HG03520 (cell line): ENCODE results near the gene HOXD9.

Experiments used
- ATAC-seq: cut with Tn5 transposase; IDR thresholded peaks from one replicate; pipeline ENCODE4 v1.9.1; 2021; ENCODE audit warnings: mild to moderate bottlenecking, moderate library complexity; ENCODE audit not compliant: unreplicated experiment

Gene HOXD9

GRCh38 chr2:176110415-176111308 is 11.9 kb upstream of the HOXD9 start:
- no peak for ATAC-seq

DNA sequence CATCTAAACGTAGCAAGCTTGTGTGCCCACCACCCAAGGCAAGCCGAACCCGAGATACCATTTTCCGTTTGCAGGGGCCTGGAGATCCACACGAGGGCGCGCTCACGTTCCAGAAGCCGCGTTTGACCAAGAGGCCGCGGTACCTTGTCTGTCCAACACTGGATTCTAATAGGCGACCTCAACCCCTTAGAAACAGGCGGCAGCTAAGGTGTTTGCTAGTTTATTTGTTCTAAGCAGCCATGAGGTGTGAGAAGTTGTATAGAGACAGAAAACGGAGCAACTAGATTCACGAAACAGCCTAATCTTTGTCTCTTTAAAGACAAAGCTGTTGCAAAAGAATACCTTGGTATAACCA is 11.2 kb upstream of the HOXD9 start:
- no peak for ATAC-seq

DNA sequence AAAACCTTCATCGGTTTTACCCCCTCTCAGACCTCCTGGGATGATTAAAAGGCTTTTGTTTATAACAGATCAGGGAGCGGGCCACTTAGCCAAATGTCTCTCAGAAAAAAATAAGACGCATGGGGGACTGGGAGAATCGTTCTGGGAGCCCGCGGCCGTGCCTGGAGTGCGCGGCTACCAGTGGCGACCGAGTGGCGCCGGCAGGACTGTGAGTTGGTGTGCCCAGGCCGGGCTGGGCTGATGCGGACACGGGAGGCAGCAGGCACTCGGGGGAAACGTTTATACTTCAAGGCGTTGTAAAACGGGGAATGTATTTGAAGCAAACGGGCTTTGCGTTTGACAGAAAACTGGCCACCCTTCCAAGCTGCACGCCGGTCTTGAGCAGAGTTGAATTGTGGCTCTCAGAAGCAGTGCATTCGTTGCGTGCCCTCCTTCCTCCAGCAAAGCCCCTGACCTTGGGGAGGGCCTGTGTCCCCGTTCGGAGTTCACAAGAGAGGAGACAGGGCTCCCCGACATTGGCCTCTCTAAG is 10.6 kb upstream of the HOXD9 start:
- ATAC-seq, result no peak

DNA sequence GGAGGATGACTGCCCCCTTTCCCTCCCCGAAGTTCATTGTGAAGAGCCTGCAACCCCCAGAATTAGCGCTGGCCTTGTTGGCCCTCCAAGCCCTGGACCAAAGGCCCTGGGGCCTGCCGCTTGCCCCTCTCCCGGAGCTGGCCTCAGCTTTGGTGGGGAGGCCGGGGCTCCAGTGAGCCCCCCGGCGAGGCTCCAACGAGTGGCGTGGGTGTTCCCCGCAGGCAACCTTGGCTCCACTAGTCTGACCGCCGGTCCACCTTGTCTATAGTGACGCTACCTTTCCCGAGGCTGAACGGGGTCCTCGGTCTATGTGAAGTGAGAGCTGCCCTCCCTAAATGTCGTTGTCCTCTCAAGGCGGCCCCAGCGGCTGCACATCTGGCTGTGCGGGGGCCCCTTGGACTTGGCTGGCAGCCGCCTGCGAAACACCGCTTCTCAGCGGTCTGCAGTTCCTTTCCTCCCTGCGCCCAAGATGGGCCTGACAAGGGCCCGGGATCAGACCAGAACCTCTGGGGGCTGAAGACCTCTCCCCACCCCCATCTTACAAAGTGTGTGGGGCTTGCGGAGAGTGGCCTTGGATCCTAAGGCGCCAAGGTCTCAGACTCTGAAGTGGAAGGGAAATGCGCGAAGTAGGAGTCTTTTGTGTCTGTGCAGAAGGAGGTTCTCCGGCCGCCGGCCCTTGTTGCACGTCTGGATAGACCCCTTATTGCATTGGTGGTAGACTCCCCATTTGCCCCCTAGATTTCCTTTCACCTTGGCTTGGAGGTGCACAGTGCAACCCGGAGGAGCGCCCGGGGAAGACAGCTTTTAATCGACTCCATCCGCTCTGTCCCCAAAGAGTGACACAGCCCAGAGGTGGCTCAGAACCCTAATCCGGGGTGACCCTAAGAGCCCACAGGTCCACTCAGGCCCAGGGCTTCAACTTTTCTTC is 9.9 kb upstream of the HOXD9 start:
- ATAC-seq, result no peak

GRCh38 chr2:176114120-176114929 is 8.2 kb upstream of the HOXD9 start:
- no peak for ATAC-seq

DNA sequence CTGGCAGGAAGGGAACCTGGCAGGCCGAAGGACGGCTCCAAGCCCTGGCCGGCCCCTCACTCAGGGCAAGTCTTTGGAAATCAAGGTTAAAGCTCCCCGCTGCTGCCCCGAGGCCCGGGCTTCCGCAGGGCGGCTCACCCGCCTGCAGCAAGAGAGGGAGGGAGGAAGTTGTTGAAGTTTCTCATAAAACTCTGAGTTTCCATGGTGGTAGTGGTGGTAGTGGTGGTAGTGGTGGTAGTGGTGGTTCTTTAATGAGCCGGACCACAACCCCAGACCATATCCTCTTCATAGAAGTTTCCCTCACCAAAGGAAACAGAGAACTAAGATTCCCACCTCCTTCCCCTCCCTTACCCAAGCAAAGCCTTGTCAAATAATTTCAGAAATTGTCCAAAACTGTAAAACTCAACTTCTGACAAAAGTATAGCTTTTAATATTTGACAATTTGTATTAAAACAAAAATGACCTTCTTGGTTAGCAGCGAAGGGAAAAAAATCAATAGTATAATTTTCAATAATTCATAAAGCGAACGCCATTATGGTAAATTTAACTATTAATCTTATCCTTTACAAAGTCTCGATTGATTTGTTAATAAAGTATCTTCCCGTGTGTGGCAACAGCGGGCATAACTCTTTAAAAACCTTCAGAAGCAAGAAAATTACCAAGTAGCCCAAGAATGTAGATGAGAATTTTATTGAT is 7.4 kb upstream of the HOXD9 start:
- no peak for ATAC-seq

GRCh38 chr2:176115883-176116813 is 6.4 kb upstream of the HOXD9 start, which contains the start of gene HOXD10:
Gene HOXD10, plus strand, starts transcription at chr2:176116778. Its CDS starts 56 bp downstream, at chr2:176116834.
- ATAC-seq, result no peak

DNA sequence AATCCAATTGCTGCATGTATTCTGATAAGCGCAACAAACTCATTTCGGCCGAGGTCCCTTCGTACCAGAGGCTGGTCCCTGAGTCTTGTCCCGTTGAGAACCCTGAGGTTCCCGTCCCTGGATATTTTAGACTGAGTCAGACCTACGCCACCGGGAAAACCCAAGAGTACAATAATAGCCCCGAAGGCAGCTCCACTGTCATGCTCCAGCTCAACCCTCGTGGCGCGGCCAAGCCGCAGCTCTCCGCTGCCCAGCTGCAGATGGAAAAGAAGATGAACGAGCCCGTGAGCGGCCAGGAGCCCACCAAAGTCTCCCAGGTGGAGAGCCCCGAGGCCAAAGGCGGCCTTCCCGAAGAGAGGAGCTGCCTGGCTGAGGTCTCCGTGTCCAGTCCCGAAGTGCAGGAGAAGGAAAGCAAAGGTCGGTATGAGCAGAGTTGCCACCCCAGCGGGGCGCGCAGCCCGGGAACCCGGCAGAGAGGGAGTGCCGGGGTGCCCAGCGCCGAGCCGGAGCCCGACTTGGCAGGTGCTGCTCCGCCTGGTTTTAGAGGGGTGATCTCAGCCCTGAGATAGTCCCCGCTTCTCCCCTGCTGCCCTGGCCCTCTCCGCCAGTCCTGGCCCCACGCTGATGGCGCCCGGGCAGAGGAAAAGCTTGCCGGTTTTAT is 5.2 kb upstream of the HOXD9 start:
- no peak for ATAC-seq

GRCh38 chr2:176117823-176118371 is 4.6 kb upstream of the HOXD9 start:
- no peak for ATAC-seq

DNA sequence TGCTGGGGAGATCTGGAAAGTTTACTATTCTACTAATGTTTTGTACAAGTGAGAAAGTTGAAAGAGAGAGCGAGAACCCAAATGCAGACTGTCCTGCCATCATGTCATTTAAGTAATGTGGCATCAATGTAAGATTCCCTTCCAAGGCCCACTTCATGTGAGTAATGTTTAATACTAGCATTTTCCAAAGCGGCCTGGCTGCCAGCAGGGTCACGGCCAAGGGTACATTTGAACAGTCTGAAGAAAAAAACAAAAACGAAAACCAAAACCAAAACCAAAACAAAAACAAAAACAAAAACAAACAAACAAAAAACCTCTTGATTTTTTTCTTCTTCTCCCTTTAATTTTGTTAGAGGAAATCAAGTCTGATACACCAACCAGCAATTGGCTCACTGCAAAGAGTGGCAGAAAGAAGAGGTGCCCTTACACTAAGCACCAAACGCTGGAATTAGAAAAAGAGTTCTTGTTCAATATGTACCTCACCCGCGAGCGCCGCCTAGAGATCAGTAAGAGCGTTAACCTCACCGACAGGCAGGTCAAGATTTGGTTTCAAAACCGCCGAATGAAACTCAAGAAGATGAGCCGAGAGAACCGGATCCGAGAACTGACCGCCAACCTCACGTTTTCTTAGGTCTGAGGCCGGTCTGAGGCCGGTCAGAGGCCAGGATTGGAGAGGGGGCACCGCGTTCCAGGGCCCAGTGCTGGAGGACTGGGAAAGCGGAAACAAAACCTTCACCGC is 3.7 kb upstream of the HOXD9 start:
- ATAC-seq, result no peak

DNA sequence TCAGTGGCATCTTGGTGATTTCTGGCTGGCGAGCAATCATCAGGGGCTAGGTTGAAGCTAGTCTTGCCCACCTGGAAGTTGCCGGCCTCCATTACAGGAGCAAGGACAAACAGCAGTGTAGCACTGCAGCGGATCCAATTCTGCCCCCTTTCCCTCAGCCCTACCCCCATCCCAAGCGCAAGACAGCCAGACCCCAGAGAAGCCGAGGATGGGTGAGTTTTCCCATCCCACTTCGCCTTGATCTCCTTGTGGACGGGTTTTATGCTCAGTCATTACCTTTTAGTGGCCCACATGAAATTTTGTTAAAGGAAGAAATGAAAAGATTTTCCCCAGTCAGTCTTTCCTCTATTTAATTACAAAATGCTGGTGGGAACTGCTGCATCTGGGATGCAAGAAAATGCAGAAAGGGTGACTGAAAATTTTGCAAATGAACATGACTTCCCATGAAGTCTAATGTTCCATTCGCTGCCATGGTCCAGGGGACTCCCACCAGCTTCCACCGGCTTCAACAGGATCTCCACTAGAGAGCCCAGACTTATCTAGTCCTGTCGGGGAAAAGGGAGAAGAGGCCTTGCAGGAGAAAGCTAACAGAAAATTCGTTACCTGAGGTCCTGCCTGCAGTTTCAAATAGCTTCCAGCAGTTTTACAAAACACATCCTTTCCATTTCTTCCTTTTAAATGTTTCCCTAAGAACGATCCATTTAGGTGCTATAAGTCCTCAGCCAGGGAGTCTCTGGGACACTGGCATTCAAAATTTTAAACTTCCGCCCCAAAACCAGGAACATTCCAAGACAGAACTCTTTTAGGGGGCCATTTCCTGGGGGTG is 1.9 kb upstream of the HOXD9 start:
- ATAC-seq, result no peak

GRCh38 chr2:176121190-176122051 is 1.1 kb upstream of the HOXD9 start:
- ATAC-seq, result no peak

DNA sequence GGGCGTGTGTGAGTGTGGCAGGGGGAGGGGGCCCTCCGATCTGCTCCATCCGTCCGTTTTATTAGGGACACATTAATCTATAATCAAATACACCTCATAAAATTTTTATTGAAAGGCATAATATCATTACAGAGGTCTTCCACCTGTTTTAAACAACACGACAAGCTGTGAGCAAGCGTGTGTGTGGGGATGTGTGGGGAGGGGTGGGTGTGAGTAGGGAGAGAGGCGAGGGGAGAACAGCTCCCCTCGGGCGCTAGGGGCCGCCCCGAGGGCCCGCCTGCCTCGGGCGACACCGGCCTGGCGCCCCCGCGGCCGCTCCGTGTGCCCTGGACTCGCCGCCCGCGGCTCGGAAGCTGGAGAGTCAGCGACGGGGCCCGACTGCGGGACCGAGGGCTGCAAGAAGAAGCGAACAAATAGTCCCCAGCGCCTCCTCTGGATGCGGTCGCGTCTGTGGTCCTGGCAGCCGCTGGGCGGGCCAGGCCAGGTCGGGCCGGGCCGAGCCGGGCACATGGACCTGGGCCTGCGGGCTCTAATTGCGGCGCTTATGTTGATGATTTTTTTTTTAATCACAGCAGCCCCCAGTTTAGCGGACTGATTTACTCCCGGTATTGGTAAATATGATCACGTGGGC is 352 bp upstream of the HOXD9 start:
- no peak for ATAC-seq

GRCh38 chr2:176123411-176124109 is 1.0 kb downstream of the HOXD9 start:
- no peak for ATAC-seq
